HG03575 (cell line): ENCODE results near the gene DCT.
A peak's percentile ranks its signal among the peaks of the same experiment; 100 is the strongest.

Experiments
- ATAC-seq: cut with Tn5 transposase; IDR thresholded peaks from one replicate; pipeline ENCODE4 v1.9.1; 2021; ENCODE audit not compliant: unreplicated experiment, insufficient number of reproducible peaks, low FRiP score; ENCODE audit errors: extremely low read depth

DCT gene

GRCh38 chr13:94459116-94459515 is 20.4 kb downstream of the DCT start:
- ATAC-seq: no peak

- ATAC-seq: no peak
These were observed 24.1 kb downstream of the DCT start for GRCh38 chr13:94455414-94455813.

- no peak for ATAC-seq
These were observed 24.6 kb downstream of the DCT start for GRCh38 chr13:94454906-94455305.

GRCh38 chr13:94454334-94454733 is 25.1 kb downstream of the DCT start:
- no peak for ATAC-seq

DNA sequence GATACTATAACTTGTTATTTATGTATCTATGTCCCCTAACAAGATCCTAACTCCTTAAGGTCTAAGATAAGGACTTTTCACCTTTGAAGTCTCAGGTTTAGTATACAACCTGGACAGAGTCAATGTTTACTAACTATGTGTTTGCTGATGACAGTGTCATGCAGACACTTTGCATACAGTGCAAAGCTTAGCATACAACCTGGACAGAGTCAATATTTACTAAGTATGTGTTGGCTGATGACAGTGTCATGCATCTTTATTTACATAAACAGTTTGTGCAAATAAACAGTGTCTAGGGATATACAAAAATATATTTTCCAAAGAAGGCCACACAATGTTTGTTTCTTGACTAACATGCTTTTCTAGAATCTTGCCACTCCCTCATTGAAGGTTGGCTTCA is 34.7 kb downstream of the DCT start:
- ATAC-seq: no peak

- no peak for ATAC-seq
These were observed 43.8 kb downstream of the DCT start for GRCh38 chr13:94435604-94436226.

DNA sequence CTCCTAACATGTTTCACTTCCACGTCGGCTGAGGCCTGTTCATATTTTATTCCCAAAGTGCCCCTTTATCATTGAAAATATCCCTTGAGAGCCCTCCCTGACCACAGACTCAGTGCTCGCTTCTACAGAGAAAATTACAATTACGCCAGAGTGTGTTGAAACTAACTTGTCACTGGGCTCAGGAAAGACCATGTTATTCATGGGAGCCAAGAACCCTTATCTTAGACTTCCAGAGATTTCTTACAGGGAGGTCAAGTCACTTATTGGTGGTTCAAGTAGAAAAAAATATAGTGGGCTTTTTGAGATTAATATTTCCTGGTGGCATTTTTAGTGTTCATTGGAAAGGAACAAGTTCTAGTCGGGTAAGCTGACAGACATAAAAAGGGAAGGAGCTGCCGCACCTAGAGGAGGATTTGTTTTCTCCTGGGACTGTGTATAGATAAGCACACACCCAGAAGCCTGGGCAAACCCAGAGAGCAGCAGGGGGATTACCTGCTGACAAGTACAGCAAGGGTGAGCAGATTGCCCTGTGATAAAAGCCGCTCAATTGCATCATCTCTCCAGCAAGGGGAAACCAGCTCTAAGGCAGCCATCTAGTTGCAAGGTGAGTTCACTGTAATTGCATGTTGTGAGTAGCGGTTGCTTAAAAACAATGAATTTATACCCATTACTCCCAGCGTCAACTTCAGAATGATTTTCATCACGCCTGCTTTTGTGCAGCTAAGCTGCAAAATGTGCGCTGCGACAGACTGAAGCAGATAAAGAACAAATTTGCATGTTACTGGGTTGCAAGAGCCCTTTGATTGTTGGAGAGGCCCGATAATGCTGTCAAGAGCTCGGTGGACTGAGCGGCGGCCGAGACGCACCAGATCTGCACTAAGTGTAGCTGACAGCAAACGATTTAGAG is 46.2 kb downstream of the DCT start:
- ATAC-seq: peak; percentile 56

GRCh38 chr13:94431987-94432386 is 47.5 kb downstream of the DCT start:
- no peak for ATAC-seq

- no peak for ATAC-seq
These were observed 47.9 kb downstream of the DCT start for GRCh38 chr13:94431574-94431973.

- ATAC-seq: no peak
These were observed 52.0 kb downstream of the DCT start for GRCh38 chr13:94427313-94427953.

DNA sequence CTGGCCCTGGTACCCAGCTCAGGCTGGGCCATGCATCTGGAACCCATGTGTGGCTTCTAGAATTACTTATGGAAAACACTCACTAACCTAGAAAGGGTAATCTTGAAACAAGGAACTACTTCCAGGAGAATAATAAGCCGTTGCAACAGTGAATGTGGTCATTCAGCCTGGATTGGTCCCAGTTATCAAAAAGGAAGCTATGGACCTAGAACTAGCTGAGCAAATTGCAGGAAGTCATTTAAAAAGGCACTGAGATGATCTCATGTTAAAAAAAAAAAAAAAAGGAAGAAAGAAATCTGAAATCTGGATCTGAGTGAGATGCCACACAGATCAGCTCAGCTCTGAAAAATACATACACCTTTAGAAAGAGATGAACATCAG is 59.6 kb downstream of the DCT start:
- no peak for ATAC-seq

DNA sequence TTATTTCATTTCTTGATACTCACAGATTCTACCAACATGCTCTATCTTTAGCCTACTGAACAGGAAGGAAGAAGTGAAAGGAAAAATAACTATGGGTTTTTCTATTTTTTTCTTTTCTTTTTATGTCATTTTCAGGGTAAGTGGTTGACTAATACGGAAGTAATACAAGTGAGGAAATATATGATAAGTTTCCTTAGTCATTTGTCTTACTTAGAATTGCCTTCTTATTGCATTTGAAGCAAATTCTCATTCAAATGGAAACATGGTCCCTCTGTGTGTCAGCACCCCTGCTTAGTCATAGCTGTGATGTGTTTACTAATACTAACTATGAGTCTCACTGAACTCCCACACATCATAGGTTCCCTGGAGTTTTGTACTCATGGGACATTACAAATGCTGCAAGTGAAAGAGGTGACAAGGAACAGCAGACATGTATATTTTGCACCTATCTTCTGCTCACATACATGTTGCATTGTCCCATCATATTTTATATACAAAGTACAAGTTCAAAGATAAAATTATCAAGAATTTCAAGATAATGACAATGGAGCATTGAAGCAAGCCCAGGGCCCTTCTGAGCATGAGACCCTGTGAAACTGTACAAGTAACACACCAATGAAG is 60.1 kb downstream of the DCT start:
- peak; percentile 43 for ATAC-seq

- no peak for ATAC-seq
These were observed 62.2 kb downstream of the DCT start for GRCh38 chr13:94417294-94417693.

DNA sequence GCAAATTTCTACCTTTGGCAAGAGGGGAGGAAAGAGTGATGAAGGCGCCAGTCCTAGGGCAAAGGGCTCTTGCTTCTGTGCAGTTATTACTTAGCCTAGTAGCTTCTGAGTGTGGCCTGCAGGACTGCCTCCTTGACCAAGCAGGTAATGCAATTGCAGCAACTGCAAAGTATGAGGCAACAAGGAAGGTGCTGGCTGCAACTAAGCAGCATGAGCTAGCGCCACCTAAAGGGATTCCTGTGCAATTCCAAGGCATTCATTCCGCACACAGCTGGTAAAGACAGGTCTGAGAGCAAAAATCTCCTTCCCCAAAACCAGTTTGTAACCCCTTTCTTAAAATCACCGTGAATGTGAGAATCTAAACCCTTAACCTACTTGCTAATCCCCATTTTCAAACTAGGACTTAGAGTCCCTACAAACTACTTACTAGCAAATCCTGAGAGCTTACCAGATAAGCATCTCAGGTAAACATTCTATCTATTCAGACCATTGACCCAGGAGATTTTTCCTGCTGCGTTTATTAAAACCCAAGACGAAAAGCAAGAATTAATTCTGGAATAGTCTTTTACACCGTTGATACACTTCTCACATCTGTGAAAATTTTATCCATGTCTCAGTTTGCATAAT is 62.9 kb downstream of the DCT start:
- ATAC-seq: no peak

- no peak for ATAC-seq
These were observed 63.8 kb downstream of the DCT start for GRCh38 chr13:94415500-94416237.

DNA sequence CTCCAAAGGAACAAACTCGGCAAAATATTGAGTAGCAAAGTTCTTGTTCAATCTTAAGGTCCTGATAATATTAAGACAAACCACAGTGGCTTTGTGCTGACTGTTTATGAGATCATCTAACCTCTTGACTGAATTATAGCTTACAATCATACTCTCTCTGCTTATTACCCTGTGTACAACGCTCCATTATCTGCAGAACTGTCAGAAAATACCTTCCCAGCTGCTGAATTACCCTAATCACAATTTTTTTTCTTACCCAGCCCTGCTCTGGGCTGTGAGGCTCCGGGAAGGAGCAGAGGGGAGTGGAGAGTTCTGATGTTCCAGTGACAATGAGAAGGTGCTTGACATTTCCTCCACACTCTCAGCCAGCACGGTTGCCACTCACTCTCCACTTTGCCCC is 64.8 kb downstream of the DCT start:
- ATAC-seq: no peak

DNA sequence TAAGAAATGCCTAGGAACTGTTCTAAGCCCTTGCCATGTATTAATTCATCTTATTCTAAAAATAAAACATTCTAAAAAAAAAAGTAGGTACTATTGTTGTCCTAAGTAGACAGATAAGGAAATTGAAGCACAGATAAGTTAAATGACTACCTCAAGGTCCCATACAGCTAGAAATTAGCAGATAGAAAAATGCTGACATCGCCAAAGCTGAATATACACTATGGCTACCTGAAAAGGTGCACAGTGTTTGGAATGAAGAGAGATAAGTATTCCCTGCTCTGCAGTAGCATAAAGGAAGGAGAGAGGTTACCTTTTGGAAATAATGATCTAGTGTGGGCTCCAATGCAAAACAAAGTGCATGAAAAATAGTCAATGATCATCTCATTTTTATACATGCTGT is 65.3 kb downstream of the DCT start:
- ATAC-seq: no peak

GRCh38 chr13:94413598-94413944 is 65.9 kb downstream of the DCT start:
- no peak for ATAC-seq
